Ovary (tissue), 3 donors: ENCODE measurements around the gene NPTXR.

Source experiments
- CTCF ChIP-seq, 3 donors: fragments of 450-650 bp in 2 of 3; fragments of 200-600 bp in 1 of 3; IDR thresholded peaks; one replicate each; pipeline versions ENCODE4 v1.5.1 to v1.8.0; 2016 to 2022; ENCODE audit warnings: antibody characterized with exemption in 3 of 3, mild to moderate bottlenecking in 1 of 3
- POLR2A ChIP-seq: fragments of 450-650 bp; IDR thresholded peaks from one replicate; pipeline ENCODE4 v1.6.1; 2017; ENCODE audit warnings: antibody characterized with exemption, mild to moderate bottlenecking, moderate library complexity
- donor health status: DM: no; HTN: no; CAD: no.

DNA sequence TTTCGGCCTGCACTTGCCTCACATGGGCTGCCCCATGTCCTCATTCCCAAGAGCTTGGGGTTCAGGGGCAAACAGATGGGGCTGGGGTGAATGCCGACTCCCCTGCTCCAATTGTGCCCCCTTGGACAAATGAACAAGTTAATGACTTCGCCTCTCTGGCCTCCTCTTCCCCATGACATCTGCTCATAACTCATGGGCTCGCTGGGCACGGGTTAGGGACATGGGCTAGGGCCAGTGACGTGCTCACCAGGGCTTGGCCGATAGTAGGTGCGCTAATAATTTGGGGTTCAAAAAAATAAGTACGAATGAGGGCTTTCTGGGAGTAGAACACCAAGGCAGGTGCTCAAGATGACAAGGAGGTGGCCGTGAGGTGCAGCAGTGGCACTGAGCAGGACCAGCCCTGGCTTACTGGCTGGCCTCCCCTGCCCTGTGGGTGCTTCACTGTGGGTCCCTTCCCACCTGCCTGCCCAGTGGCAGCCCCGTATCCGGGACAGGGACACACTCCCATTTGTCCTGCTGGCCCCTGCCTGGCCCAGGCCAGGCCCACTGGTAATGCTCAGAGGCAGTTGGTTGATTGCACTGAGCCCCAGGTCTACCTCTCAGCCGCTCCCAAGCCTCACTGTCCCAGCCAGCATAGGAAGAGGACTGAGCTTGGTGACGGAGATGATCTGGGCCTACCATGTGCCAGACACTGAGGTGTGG is 15.9 kb upstream of the NPTXR start:
- TF ChIP-seq CTCF (IDR thresholded peaks at IDR 0.05): no peak
- no peak for TF ChIP-seq POLR2A
